ENCODE data around the gene ERICH2.

Gene ERICH2

DNA sequence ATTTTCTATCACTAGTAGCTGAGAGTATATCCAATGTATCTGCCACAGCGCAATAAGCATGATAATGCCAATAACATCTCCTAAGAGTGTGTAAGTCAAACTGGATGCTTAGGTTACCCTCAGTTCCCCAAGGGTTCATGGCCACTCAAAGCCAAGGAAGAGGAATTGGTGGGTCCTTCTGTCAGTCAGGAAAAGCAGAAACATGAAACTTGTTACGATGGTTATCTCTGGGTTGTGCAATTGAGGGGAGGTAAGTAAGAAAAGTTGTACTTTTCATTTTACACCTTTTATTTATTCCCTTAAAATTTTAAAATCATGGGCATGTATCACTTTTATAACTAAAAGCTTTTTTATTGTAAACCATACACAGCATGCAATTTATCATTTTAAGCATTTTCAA, 36.4 kb downstream of the ERICH2 start:
- TF ChIP-seq, protein P1, sequence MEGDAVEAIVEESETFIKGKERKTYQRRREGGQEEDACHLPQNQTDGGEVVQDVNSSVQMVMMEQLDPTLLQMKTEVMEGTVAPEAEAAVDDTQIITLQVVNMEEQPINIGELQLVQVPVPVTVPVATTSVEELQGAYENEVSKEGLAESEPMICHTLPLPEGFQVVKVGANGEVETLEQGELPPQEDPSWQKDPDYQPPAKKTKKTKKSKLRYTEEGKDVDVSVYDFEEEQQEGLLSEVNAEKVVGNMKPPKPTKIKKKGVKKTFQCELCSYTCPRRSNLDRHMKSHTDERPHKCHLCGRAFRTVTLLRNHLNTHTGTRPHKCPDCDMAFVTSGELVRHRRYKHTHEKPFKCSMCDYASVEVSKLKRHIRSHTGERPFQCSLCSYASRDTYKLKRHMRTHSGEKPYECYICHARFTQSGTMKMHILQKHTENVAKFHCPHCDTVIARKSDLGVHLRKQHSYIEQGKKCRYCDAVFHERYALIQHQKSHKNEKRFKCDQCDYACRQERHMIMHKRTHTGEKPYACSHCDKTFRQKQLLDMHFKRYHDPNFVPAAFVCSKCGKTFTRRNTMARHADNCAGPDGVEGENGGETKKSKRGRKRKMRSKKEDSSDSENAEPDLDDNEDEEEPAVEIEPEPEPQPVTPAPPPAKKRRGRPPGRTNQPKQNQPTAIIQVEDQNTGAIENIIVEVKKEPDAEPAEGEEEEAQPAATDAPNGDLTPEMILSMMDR (IDR thresholded peaks at IDR 0.05): no peak
- H3K27ac ChIP-seq: no peak overlapping the region
- peaks cover 5 to 15% of the 10 kb centered on the region in 2 experiments for H3K4me1 ChIP-seq (ENCODE audit: control insufficient read depth in 1 of 2, insufficient read depth in 1 of 2, low read depth in 1 of 2, low read length in 1 of 2)
- H3K27me3 ChIP-seq: peaks cover 6% of the 10 kb centered on the region
- no peaks in the 10 kb centered on the region for H3K9me3 ChIP-seq
- H3K4me3 ChIP-seq (ENCODE audit: low read depth in 1 of 2, low read length in 1 of 2): no peak overlapping the region
- H3K36me3 ChIP-seq: no peaks in the 10 kb centered on the region

DNA sequence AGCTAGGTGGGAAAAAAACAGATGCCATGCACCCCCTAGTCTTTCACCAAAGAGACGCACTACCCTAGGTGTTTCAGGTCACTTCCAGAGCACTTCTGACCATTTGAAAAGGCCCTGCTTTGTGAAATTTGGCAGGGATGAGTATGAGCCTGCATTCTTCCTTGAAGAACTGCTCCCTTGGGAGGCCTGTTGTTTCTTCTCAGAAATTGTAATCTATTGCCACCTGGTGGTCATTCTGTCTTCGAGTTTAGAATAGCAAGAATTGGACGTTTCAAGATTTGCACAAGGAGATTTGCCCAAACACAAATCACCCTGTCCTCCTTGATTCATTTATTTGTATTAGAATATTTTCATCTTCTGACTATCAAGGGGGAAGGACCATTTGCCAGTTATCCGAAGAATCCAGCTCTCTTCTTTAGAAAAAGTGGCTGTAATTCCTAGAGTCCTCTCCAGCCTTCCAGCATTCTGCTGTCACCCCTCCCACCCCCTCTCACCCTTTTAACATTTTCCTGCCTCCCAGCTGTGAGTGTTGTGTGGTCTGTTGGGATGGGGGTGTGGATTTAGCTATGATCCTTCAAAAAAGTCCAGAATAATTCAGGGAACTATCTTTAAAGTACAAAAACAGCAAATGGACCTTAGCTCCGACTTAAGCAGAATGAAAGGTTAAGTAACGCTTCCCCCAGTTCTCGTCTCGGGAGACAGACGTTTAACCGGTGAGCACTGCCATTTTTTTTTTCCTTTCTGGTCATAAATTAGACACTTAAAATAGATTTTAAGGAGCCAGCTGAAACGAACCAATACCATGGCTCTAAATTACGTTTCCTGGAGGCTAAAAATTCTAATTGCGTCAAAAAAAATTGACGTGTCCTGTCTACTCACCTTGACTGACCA, 42.8 kb downstream of the ERICH2 start:
- H3K4me3 ChIP-seq (ENCODE audit: low read depth in 1 of 2, low read length in 1 of 2): no peak overlapping the region
- no peak overlapping the region for H3K27ac ChIP-seq
- peaks cover 62% of the 10 kb centered on the region for H3K27me3 ChIP-seq
- TF ChIP-seq, protein P1 (IDR thresholded peaks at IDR 0.05): no peak
- no peaks in the 10 kb centered on the region for H3K9me3 ChIP-seq
- H3K4me1 ChIP-seq (ENCODE audit: control insufficient read depth in 1 of 2, insufficient read depth in 1 of 2, low read depth in 1 of 2, low read length in 1 of 2): peaks cover 25 to 29% of the 10 kb centered on the region in 2 experiments
- H3K36me3 ChIP-seq: no peaks in the 10 kb centered on the region

DNA sequence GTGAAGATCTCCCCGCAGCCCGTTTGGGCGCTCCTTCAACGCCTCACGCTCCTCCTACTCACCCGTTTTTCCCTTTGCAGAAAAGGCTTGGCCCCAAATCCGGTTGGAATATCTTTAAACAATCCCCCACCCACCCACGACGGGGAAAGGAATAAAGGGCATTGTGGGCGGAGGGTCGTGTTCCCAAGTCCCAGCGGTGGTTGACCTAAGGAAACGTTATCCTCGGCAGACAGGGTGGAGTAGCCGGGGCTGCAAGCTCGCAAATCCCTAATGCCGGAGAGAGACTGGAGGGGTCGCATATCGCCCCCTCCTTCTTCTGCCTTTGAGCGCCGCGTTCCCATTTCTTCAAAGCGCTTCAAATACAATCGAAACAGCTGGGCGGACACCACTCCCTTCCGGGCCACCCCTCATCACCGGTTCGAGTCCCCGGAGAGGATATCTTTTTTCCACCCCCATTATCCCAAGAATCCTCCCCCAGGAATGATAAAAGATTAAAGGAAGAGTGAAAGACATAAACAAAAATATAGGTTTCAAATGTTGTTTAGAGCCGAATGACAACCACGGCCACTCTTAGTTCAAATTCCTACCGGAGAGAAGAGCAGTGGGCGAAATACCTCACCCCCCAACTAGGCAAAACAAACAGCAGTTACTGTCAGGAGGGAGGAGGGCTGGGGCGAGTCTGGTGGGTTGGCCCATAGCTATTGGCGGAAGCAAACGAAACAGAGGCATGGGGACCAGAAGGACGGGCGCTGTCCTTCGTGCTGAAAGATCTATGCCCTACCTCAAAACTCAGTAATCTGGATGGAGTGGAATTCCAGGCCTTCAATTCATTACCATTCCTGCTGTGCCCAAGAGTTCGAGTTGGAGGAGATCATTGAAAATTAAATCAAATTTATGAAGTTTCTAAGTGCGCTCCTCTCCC, 43.7 kb downstream of the ERICH2 start:
- H3K27me3 ChIP-seq: peaks cover 72% of the 10 kb centered on the region

DNA sequence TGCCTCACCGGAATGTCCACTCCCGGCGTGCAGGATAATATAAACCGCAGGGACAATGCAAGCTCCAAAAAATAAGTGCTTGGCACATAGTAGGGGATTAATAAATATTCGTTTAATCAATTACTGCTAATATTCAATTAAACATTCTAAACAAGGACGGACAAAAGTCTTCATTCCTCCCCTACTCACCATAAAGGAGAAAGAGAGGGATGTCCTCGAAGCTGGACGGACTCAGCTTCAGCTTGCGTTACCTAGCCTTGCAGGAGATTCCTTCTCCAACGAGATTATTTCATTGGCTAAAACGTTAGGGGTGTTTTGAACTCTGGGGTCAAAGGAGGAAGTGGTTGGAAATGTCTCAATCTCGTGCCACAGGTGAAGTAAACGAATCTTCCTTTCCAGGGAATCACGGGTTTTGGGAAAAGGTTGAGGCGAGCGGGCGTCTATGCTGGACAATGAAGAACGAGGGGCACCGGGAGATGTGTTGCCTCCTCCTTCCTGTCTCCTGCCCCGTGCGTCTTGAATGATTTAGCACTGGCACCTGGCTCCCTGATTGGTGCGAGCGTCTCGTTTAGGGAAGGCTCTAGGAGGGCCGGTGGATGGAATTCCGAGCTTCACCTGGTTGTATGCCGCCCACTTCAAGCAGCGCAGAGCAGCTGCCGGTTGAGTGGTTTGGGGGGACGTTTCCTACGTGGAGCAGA, 44.5 kb downstream of the ERICH2 start:
- H3K4me3 ChIP-seq (ENCODE audit: low read depth in 1 of 2, low read length in 1 of 2): no peak overlapping the region
- no peaks in the 10 kb centered on the region for H3K36me3 ChIP-seq
- H3K4me1 ChIP-seq (ENCODE audit: control insufficient read depth in 1 of 2, insufficient read depth in 1 of 2, low read depth in 1 of 2, low read length in 1 of 2): peaks cover 32 to 38% of the 10 kb centered on the region in 2 experiments
- H3K9me3 ChIP-seq: no peaks in the 10 kb centered on the region
- no peak overlapping the region for H3K27ac ChIP-seq
- H3K27me3 ChIP-seq: peaks cover 80% of the 10 kb centered on the region
- TF ChIP-seq, protein P1 (IDR thresholded peaks at IDR 0.05): no peak

More for the DNA sequence above, 43.7 kb downstream of the ERICH2 start:
- Histone ChIP-seq H3K4me1 (ENCODE audit: control insufficient read depth in 1 of 2, insufficient read depth in 1 of 2, low read depth in 1 of 2, low read length in 1 of 2) (peaks cover 32 to 38% of the 10 kb centered on the region in 2 experiments), H3K9me3 (no peaks in the 10 kb centered on the region), H3K36me3 (no peaks in the 10 kb centered on the region), H3K27ac (no peak overlapping the region), H3K4me3 (ENCODE audit: low read depth in 1 of 2, low read length in 1 of 2) (no peak overlapping the region)
- TF ChIP-seq, protein P1 (IDR thresholded peaks at IDR 0.05): no peak

DNA sequence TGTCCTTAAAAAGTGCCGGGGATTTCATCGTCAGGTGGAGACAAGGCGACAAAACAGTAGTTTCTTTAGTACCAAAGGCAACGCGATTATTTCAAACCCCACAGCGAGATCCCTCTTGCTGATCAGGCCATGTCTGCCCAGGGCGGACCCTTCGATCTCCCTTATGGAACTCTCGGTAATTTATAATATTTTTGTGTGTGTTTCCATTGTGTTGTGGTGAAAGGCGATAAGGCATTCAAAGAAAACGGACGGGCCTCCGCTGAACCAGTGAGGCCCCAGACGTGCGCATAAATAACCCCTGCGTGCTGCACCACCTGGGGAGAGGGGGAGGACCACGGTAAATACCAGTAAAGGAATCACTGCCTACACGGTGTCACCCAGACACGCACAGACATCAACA, 45.1 kb downstream of the ERICH2 start:
- TF ChIP-seq, protein P1 (IDR thresholded peaks at IDR 0.05): no peak
- no peak overlapping the region for H3K4me3 ChIP-seq (ENCODE audit: low read depth in 1 of 2, low read length in 1 of 2)
- H3K36me3 ChIP-seq: no peaks in the 10 kb centered on the region
- no peaks in the 10 kb centered on the region for H3K9me3 ChIP-seq
- H3K27ac ChIP-seq: no peak overlapping the region
- H3K4me1 ChIP-seq (ENCODE audit: control insufficient read depth in 1 of 2, insufficient read depth in 1 of 2, low read depth in 1 of 2, low read length in 1 of 2): peaks cover 34 to 43% of the 10 kb centered on the region in 2 experiments
- peaks cover 85% of the 10 kb centered on the region for H3K27me3 ChIP-seq
